Liver (tissue), 9 donors: ENCODE results near the gene POMC. TPM values are rescaled to one million over a fixed set of nuclear protein-coding genes. Genes with fewer than 3 reads are reported as not detected.
"Not testable (repeated sequence)": the region's sequence is repeated elsewhere in the genome, so short reads cannot be mapped to it uniquely, and the experiment has no call there.

Experiments
- DNase-seq: peaks from one replicate; pipeline ENCODE4 v3.0.0-alpha.2; 2017; ENCODE audit warnings: low spot score
- H3K27ac ChIP-seq, 2 donors: one replicate each; pipeline ENCODE4 v1.7.0; 2013; ENCODE audit warnings: inconsistent platforms in 2 of 2, low read length in 2 of 2, control low read depth in 1 of 2, low read depth in 1 of 2, mild to moderate bottlenecking in 1 of 2
- H3K27me3 ChIP-seq, 4 donors: one replicate each; pipeline versions ENCODE4 v1.6.1 to v1.7.0; 2013; ENCODE audit warnings: low read length in 3 of 4, inconsistent platforms in 1 of 4, mild to moderate bottlenecking in 1 of 4, moderate library complexity in 1 of 4; ENCODE audit not compliant: control insufficient read depth in 4 of 4, insufficient read depth in 4 of 4
- H3K36me3 ChIP-seq, 4 donors: one replicate each; pipeline versions ENCODE4 v1.6.1 to v1.7.0; 2013; ENCODE audit warnings: low read length in 3 of 4, mild to moderate bottlenecking in 3 of 4, low read depth in 1 of 4, moderate library complexity in 1 of 4; ENCODE audit not compliant: control insufficient read depth in 4 of 4, insufficient read depth in 3 of 4
- H3K4me1 ChIP-seq, 4 donors: one replicate each; pipeline versions ENCODE4 v1.6.1 to v1.7.0; 2013; ENCODE audit warnings: low read length in 3 of 4, mild to moderate bottlenecking in 3 of 4, moderate library complexity in 1 of 4; ENCODE audit not compliant: control insufficient read depth in 4 of 4, insufficient read depth in 4 of 4
- H3K4me3 ChIP-seq, 3 donors: one replicate each; pipeline versions ENCODE4 v1.6.1 to v1.7.0; 2013; ENCODE audit warnings: low read length in 3 of 3, control low read depth in 1 of 3, low read depth in 1 of 3, mild to moderate bottlenecking in 1 of 3
- H3K9ac ChIP-seq, 2 donors: one replicate each; pipeline ENCODE4 v1.7.0; 2013; ENCODE audit warnings: low read length in 2 of 2, mild to moderate bottlenecking in 2 of 2, moderate library complexity in 2 of 2, control low read depth in 1 of 2, low read depth in 1 of 2
- H3K9me3 ChIP-seq, 4 donors: one replicate each; pipeline versions ENCODE4 v1.6.1 to v1.7.0; 2013; ENCODE audit warnings: low read length in 3 of 4; ENCODE audit not compliant: control insufficient read depth in 4 of 4
- ATF3 ChIP-seq: IDR thresholded peaks from 2 replicates; pipeline ENCODE4 v1.6.1; 2016; ENCODE audit warnings: antibody characterized with exemption
- EGR1 ChIP-seq, 2 donors: IDR thresholded peaks; 2 replicates each; pipeline ENCODE4 v1.6.1; 2016 to 2018; ENCODE audit warnings: antibody characterized with exemption in 2 of 2, low read depth in 2 of 2
- FOXA1 ChIP-seq: IDR thresholded peaks from 2 replicates; pipeline ENCODE4 v1.6.1; 2016; ENCODE audit warnings: antibody characterized with exemption
- FOXA2 ChIP-seq: IDR thresholded peaks from 2 replicates; pipeline ENCODE4 v1.6.1; 2016; ENCODE audit warnings: antibody characterized with exemption
- GABPA ChIP-seq, 2 donors: IDR thresholded peaks in 1 of 2; conservative IDR thresholded peaks in 1 of 2; 2 replicates each; pipeline ENCODE4 v1.6.1; 2016; ENCODE audit warnings: antibody characterized with exemption in 2 of 2, mild to moderate bottlenecking in 1 of 2, moderate library complexity in 1 of 2
- HNF4A ChIP-seq, 2 donors: conservative IDR thresholded peaks; 2 replicates each; pipeline ENCODE4 v1.6.1; 2016; ENCODE audit warnings: antibody characterized with exemption in 2 of 2, mild to moderate bottlenecking in 2 of 2
- HNF4G ChIP-seq: IDR thresholded peaks from 2 replicates; pipeline ENCODE4 v1.6.1; 2016; ENCODE audit warnings: antibody characterized with exemption
- JUND ChIP-seq, 2 donors: IDR thresholded peaks; 2 replicates each; pipeline ENCODE4 v1.6.1; 2016; ENCODE audit warnings: antibody characterized with exemption in 2 of 2
- MAX ChIP-seq: IDR thresholded peaks from 2 replicates; pipeline ENCODE4 v1.6.1; 2016; ENCODE audit warnings: antibody characterized with exemption
- NR2F2 ChIP-seq: IDR thresholded peaks from 2 replicates; pipeline ENCODE4 v1.6.1; 2016; ENCODE audit warnings: antibody characterized with exemption
- RAD21 ChIP-seq, 2 donors: IDR thresholded peaks; 2 replicates each; pipeline ENCODE4 v1.6.1; 2016; ENCODE audit warnings: antibody characterized with exemption in 2 of 2, mild to moderate bottlenecking in 2 of 2
- RXRA ChIP-seq, 2 donors: IDR thresholded peaks; 2 replicates each; pipeline ENCODE4 v1.6.1; 2017 to 2018; ENCODE audit warnings: antibody characterized with exemption in 2 of 2, mild to moderate bottlenecking in 1 of 2
- SP1 ChIP-seq: IDR thresholded peaks from 2 replicates; pipeline ENCODE4 v1.6.1; 2018; ENCODE audit warnings: antibody characterized with exemption, mild to moderate bottlenecking
- TAF1 ChIP-seq: conservative IDR thresholded peaks from 2 replicates; pipeline ENCODE4 v1.6.1; 2016; ENCODE audit warnings: antibody characterized with exemption, mild to moderate bottlenecking
- YY1 ChIP-seq: IDR thresholded peaks from 2 replicates; pipeline ENCODE4 v1.6.1; 2016; ENCODE audit warnings: antibody characterized with exemption, mild to moderate bottlenecking
- ZBTB33 ChIP-seq: IDR thresholded peaks from 2 replicates; pipeline ENCODE4 v1.6.1; 2016; ENCODE audit warnings: antibody characterized with exemption
- WGBS: extraction: QIAGEN DNeasy Blood & Tissue Kit; methylation state at CpG from one replicate; pipeline ENCODE4 v1.1.7; 2013; 5-methylcytosine and 5-hydroxymethylcytosine counted together
- polyA plus RNA-seq, 2 donors: library from polyadenylated mRNA; stranded (reverse) in 1 of 2; unstranded in 1 of 2; fragments of 200-250 nt in 1 of 2; fragments of >200 nt in 1 of 2; fragmentation: Nextera tagmentation in 1 of 2; extraction: Ambion mirVana in 1 of 2; gene quantifications; one replicate each; pipeline versions ENCODE4 v1.2.1 to v1.2.3, GENCODE V29; 2013 to 2015
- total RNA-seq, 2 donors: library from RNA; depleted of rRNA; stranded (reverse); fragments of >200 nt; gene quantifications; one replicate each; pipeline ENCODE4 v1.2.3, GENCODE V29; 2014
- TF ChIP-seq, protein P1 (sequence below): IDR thresholded peaks from 2 replicates; pipeline ENCODE4 v1.6.1; 2016; ENCODE audit warnings: antibody characterized with exemption, mild to moderate bottlenecking
- TF ChIP-seq, protein P2 (sequence below): fragments of 150-350 bp; IDR thresholded peaks from 2 replicates; pipeline ENCODE4 v1.5.1; 2017; ENCODE audit warnings: improper control_type of control experiment, low read depth, low read length; ENCODE audit not compliant: missing input control
- donor health status: healthy.
- donor health status: healthy.
- donor health status: healthy.
- donor health status: healthy.
- donor health status: healthy.

The POMC gene
- total and polyA plus RNA-seq, 4 donors, result 0.67 to 7.8 (median 0.93) TPM

DNA sequence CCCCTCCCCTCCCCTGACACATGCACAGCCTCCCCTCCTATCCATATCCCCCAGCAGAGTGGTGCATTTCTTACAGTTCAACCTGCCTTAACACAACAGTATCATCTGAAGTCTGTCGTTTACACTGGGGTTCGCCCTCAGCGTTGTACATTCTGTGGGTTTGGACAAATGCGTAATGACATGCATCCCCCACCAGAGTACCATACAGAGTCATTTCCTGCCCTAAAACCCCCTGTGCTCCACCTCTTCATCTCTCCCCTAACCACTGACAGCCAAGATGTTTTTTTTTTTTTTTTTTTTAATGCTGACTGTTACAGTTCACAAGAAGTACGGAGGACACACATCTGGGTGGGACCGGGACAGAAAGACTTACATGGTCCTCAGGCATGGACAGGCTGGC, 22.6 kb downstream of the POMC start (continued):
- TF ChIP-seq, protein P1, sequence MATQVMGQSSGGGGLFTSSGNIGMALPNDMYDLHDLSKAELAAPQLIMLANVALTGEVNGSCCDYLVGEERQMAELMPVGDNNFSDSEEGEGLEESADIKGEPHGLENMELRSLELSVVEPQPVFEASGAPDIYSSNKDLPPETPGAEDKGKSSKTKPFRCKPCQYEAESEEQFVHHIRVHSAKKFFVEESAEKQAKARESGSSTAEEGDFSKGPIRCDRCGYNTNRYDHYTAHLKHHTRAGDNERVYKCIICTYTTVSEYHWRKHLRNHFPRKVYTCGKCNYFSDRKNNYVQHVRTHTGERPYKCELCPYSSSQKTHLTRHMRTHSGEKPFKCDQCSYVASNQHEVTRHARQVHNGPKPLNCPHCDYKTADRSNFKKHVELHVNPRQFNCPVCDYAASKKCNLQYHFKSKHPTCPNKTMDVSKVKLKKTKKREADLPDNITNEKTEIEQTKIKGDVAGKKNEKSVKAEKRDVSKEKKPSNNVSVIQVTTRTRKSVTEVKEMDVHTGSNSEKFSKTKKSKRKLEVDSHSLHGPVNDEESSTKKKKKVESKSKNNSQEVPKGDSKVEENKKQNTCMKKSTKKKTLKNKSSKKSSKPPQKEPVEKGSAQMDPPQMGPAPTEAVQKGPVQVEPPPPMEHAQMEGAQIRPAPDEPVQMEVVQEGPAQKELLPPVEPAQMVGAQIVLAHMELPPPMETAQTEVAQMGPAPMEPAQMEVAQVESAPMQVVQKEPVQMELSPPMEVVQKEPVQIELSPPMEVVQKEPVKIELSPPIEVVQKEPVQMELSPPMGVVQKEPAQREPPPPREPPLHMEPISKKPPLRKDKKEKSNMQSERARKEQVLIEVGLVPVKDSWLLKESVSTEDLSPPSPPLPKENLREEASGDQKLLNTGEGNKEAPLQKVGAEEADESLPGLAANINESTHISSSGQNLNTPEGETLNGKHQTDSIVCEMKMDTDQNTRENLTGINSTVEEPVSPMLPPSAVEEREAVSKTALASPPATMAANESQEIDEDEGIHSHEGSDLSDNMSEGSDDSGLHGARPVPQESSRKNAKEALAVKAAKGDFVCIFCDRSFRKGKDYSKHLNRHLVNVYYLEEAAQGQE, result no peak
- TF ChIP-seq TAF1 (no peak), HNF4G (no peak)

- Histone ChIP-seq H3K36me3 (no peaks in the 10 kb centered on the region), H3K27me3 (peaks cover 0 to 4% (median 2%) of the 10 kb centered on the region in 4 donors), H3K9me3 (no peaks in the 10 kb centered on the region), H3K9ac (no peak overlapping the region), H3K27ac (no peak overlapping the region), H3K4me1 (no peaks in the 10 kb centered on the region), H3K4me3 (no peak overlapping the region)
- DNase-seq, result no peak
- TF ChIP-seq FOXA2 (no peak), JUND (IDR thresholded peaks at IDR 0.05) (no peak), HNF4G (no peak), NR2F2 (no peak), FOXA1 (no peak), RAD21 (IDR thresholded peaks at IDR 0.05) (no peak), YY1 (no peak), ZBTB33 (no peak), RXRA (IDR thresholded peaks at IDR 0.05) (no peak), GABPA (IDR thresholded peaks at IDR 0.05 in 1 of 2, conservative IDR thresholded peaks at IDR 0.05 in 1 of 2) (no peak), MAX (no peak), TAF1 (no peak), HNF4A (conservative IDR thresholded peaks at IDR 0.05) (no peak), EGR1 (IDR thresholded peaks at IDR 0.05; ENCODE audit: low read depth in 2 of 2) (no peak), SP1 (no peak), ATF3 (no peak)
- TF ChIP-seq, protein P1, result no peak
- TF ChIP-seq, protein P2, sequence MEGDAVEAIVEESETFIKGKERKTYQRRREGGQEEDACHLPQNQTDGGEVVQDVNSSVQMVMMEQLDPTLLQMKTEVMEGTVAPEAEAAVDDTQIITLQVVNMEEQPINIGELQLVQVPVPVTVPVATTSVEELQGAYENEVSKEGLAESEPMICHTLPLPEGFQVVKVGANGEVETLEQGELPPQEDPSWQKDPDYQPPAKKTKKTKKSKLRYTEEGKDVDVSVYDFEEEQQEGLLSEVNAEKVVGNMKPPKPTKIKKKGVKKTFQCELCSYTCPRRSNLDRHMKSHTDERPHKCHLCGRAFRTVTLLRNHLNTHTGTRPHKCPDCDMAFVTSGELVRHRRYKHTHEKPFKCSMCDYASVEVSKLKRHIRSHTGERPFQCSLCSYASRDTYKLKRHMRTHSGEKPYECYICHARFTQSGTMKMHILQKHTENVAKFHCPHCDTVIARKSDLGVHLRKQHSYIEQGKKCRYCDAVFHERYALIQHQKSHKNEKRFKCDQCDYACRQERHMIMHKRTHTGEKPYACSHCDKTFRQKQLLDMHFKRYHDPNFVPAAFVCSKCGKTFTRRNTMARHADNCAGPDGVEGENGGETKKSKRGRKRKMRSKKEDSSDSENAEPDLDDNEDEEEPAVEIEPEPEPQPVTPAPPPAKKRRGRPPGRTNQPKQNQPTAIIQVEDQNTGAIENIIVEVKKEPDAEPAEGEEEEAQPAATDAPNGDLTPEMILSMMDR, result no peak
- WGBS, result 58% methylated on average over 8 of the region's 8 CpGs
Measured at GRCh38 chr2:25141120-25141519, 27.3 kb downstream of the POMC start.

DNA sequence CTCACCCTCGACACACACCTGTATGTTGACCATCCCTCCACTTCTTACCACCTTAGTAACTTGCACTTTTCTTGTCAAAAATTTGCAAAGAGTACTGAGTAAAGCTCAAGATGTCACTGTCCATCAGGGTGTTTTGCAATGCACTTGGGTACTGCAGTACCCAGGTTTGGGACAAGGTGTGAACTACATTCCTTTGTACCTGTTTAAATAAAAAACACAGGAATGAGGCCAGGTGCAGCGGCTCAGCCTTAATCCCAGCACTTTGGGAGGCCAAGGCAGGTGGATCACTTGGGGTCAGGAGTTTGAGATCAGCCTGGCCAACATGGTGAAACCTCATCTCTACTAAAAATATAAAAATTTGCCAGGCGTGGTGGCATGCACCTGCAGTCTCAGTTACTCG, 27.8 kb downstream of the POMC start:
- DNase-seq, H3K27me3 ChIP-seq, H3K27ac ChIP-seq, H3K4me1 ChIP-seq, H3K9me3 ChIP-seq, H3K9ac ChIP-seq, H3K36me3 ChIP-seq, H3K4me3 ChIP-seq: not testable (repeated sequence)
- WGBS, result 86% methylated on average over 4 of the region's 4 CpGs
